HG03460 (cell line): ENCODE results near the gene LMTK2.
"Not testable (repeated sequence)": the region's sequence is repeated elsewhere in the genome, so short reads cannot be mapped to it uniquely, and the experiment has no call there.

Experiments
- ATAC-seq: cut with Tn5 transposase; IDR thresholded peaks from one replicate; pipeline ENCODE4 v1.9.1; 2021; ENCODE audit not compliant: unreplicated experiment

Gene LMTK2

DNA sequence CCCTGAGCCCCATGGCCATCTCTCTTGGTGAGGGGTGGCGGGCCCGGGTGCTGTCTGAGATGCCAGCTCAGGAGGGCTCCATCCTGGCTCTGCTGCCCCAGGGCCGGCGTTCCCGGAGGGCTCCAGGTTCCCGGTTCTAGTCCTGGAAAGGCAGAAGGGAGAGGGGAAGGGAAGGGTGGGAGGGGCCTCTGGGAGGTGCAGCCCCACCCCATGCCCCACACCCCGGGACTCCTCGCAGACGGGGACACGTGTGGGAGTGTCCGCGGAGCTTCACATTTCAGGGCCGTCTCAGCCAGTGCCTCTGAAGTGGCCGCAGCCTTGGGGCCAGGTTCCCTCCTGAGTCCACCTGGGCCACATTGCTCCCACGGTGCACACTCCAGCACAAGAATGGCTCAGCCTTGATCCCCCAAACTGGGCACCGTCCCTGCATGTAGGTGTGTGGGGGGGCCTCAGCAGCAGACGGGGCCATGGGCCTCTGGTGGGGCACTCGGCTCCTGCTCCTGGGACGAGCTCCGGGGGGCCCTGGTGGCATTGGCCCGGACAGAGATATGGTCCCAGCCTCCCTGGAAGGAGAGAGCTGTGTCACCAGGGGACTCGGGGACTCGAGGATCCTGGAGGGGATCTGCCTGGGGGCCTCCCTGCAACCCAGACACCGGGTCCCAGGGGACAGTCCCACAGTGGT is 110.4 kb downstream of the LMTK2 start:
- ATAC-seq = no peak

DNA sequence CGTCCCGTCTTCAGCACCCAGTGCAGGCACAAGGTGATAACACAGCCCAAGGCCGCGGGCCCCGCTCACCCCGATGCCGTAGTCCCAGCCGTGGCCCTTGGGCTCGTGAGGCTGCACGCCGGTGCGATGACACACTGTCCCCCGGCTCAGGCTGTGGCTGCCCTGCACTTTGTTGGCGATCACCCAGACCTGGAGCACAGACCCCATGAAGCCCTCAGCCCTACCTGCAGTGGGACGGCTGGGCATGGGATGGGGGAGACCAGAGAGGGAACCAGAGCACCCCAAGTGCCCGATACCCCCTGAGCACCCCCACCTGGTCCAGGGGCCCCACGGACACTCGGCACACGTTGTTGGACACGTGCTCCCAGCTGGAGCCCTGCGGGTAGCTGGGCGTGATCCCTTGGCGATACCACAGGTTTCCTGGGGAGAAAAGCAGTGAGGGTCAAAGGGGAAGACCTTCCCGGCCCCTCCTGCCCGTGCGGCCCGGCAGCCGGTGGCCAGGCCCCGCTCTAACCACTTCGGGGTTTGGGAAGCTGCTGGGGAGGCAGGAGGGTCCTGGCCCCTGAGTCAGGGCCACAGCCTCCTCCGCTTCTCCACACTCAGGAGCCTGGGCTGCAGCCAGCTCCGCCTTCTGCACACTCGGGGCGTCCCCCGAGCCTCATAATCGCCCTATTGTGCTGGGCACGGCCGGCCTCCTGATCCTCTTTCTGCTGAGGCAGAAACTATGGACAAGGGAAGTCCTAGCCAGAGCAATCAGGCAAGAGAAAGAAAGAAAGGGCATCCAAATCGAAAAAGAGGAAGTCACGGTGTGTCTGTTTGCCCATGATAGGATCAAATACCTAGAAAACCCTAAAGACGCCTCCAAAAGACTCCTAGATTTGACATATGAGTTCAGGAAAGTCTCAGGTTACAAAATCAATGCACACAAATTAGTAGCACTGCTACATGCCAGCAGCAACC is 111.2 kb downstream of the LMTK2 start:
- ATAC-seq = no peak

DNA sequence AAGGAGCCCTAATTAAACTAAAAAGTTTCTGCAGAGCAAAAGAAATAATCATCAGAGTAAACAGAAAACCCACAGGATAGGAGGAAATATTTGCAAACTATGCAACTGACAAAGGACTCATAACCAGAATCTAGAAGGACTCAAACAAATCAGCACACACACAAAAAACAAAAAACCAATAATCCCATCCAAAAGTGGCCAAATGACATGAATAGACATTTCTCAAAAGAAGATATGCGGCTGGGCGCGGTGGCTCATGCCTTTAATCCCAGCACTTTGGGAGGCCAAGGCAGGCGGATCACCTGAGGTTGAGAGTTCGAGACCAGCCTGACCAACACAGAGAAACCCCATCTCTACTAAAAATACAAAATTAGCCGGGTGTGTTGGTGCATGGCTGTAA is 112.7 kb downstream of the LMTK2 start:
- not testable (repeated sequence) for ATAC-seq

DNA sequence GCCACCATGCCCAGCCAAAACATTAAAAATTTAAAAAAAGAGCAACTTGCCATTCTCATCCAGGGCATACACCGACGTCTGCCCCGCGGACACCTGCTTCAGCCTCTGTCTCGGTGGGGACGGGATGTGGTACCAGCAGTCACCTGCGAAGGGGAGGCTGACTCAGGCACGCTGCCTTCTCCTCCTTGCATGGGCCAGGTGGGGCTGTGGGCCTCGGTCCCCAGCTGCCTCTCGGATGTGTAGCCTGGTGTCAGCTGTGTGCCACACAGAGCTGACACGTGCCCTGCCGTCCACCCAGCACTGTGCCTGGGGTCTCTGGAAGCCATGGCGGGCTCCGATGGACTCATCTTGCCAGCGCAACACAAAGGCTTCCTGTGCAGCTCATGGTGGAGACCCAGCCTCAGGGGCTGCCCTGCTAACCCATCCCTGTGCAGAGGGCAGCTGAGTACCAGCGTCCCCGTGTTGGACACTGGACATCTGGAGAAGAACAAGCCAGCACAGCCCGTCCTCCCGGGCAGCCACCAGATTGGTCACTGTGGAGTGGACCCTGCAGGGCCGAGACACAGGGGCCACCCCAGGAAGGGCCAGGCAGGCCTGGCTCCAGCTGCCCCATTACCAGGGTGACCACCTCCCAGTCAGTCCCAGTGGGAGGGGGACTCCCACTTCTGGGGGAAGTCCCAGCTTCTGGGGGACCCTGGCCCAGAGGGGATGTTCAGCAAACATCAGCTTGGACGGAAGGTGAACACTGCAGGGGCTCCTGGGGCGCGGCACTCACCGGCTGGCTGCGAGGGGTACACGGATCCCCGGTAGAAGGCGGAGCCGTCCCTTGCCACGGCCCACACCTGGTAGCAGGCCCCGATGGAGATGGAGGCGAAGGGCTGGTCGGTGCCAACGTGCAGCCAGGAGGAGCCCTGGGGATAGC is 115.2 kb downstream of the LMTK2 start:
- no peak for ATAC-seq

DNA sequence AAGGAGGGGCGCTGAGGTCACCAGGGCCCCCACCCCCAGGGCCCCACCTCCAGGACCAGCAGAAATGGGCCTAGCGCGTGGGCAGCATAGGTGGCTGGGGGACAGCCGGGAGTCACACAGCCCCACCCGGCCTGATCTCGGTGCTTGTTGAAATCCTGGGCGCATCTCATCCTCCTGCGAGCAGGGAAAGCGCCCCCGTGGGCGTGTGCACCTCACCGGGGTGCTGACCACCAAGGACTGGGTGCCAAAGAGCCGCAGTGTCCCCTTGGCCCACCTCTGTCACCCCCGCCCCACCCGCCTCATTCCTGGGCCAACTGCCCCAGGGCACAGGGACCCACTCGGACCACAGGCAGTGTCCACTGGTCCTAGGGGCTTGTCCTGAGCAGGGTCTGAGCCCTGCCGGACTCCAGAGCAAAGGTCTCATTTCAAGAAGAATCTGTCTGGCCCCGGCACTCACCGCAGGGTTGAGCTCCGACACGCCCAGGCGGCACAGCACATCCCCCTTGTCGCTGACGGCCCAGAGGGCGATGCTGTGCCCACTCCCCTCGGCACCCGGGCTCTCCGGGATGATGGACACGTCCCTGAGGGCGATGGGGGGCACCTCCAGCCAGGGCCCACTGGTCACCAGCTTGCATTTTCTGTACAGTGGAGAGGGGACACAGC is 116.0 kb downstream of the LMTK2 start:
- no peak for ATAC-seq

DNA sequence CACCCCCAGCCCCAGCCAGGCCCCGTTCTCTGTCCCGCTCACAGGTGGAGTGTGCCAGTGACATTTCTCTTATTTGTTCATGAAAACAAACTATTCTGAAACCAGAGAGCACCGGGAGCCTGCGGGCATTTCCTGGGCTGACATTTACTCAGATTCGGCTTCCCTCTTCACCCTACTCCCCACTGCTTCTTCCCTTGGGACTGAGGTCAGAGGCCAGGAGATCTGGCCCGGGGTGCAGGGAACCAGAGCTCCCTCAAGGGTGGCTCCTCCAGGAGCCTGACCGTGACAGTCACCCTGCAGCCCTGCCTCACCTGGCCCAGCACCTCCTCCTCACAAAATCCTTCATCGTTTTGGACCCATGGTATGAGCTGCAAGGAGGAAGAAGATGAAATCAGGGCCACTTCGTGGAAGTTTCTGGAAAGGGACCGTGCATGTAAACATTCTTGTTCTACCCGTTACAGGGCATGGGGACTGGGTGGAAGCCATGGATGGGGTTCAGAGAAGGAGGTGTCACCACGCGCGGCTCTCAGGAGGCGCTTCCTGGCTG is 116.8 kb downstream of the LMTK2 start:
- ATAC-seq = no peak

DNA sequence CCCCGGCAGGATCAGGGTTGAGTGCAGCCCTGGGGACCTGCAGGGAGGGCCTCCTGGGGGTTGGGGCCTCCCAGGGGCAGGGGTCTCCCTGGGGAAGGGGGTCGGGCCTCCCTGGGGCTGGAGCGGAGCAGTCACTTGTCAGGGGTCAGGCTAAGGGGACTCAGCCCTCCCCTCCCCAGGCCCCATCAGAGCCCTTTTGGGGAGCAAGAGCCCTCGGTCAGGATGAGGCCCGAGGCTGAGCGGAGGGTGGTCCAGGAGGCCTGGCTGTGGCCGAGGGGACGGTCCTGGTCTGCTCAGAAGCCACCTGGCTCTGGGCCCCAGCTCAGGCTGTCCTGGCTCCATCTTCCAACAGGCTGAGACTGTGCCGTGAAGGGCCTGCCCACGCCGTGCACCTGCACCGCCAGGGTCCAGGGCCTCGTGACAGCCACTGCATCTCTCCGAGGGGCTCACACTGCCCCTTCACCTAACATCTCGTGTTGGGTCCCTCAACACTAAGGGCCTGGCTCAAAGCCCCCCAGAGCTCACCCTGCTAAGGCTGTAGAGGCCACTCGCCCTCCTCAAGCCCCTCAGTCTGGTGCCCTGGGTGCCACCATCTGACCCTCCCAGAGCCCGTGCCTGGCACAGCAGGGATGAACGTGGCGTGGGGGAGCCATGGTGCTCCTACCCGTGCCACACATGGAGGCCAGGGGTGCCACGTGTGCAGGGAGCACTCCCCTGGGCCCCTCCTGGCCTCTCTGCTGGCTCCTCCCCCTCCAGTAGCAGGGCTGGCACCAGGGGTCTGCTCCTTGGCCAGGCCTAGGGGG is 117.4 kb downstream of the LMTK2 start:
- ATAC-seq = no peak

DNA sequence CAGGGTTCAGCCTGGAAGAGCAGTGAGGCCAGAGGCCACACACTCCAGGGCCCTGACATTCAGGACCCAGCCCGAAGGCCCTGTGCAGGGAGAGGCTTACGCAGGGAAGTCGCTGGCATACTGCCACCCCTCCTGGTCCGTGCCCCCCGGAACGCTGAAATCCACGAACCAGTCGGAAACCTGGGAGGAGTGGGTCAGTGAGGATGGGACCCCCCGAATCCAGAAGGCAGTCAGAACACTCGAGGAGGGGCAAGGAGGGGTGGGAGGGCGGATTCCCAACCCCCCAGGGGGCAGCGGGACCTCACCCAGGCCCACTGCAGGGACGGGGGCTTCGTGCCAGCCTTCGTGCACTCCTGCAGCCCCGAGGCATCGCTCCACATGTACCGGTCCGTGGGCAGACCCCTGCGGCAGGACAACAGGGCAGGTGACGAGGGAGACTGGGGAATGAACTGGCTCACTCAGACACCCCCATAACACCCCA is 118.1 kb downstream of the LMTK2 start:
- no peak for ATAC-seq

DNA sequence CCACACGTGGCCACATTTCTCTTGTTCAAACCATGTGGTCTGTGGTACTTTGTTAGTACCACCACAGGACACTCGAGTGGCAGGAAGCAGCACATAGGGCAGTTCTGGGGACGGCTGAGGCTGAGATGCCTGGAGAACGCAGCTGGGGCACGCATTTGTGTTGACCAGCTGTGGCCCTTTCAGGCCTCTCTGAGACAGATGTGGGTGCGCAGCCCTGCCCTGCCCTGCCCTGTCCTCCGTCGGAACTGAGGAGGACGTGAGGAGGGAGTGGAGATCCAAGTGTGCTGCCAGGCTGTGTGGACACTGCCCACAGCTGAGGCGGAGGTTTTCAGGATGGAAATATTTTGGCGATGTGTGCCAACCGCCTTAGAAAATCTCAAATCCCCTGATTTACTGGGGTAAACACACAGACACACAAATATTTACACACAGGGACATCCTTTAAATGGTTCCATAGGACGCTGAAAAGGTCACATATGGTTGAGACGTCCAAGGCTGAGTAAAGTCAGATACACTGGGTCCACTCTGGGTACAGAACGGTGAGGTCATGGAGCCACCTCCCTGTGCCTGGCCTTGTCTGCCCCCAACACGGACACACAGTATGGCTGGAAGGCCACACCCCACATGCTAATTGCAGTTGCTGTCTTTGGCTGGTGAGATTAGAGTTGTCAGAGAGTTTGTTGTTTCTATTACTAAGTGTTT is 119.4 kb downstream of the LMTK2 start:
- no peak for ATAC-seq

DNA sequence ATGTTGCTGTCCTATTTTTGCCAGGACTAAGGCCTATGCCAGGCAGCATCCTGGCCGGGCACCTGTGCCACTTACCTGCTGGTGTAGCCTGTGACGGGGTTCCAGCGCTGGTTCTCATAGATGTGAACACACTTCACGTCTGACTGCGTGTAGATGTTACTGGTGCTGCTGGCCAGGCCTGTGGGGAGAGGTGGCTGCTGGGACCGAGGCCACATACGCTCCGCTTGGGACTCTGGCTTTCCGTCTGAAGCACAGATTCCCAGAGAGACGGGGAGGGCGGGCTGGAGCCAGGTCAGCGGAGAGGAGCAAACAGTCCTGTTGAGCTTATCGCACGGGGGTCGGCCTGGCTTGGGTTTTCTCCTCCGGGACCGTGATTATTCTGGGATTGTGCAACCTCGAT is 121.3 kb downstream of the LMTK2 start:
- no peak for ATAC-seq

DNA sequence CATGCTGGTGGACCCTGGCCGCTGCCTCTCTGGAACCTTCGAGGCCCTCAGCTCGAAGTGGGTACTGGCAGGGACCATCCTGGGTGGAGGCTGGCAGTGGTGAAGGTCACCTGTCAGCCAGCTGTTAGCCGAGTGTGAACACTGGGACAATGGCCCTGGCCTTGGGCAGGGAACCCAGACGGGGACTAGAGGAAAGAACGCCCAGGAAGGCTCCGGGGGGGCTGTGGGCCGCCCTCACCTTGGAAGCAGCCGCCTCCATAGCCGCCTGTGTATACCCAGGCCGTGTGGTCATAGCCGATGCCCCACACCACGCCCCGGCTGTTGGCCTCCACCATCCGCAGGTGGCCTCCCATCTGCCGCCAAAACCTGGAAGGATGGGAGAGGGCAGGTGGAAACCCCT is 122.1 kb downstream of the LMTK2 start:
- ATAC-seq = no peak

DNA sequence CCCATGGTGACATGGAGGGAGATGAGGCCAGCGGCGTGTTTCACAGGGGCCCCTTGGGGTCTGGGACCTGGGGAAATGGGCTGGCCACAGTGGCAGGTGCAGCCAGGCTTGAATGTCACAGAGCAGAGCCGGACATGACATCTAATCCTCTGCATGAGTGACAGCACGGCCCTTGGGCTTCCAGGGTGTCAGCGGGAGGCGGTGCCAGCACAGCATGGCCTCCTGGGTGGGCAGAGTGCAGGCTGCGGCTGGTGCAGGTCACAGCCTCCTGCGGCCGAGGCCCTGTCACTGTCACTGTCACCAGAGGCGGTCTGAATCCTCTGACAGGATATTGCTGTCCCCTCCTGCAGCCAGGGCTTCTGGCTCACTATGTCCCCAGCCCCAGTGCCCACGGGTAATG is 122.8 kb downstream of the LMTK2 start:
- no peak for ATAC-seq

DNA sequence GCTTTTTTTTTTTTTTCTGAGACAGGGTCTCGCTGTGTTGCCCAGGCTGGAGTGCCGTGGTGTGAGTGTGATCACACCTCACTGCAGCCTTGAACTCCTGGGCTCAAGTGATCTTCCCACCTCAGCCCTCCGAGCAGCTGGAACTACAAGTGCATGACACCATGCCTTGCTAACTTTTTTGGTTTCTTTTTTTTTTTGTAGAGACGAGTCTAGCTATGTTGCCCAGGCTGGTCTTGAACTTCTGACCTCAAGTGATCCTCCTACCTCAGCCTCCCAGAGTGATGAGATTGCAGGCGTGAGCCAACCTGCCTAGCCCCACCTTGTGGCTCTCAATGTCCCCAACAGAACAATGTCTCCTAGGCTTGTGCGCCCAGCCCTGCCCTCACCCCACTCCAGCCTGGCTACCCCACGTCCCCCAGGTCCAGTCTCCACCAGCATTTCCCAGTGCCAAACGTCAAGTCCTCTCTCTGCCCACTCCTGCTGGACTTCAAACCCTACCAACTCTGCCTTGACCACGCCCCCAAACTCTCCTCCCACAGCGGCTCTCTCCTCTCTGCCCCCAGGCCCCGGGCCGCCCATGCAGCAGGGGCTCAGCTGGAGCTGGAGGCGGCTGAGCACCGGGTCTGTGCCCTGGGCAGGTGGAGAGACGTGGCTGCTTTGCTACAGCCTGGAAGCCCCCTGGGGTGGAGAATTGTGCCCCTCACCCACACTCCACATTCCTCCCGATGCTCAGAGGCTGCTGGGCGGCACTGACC is 123.5 kb downstream of the LMTK2 start:
- ATAC-seq = no peak

DNA sequence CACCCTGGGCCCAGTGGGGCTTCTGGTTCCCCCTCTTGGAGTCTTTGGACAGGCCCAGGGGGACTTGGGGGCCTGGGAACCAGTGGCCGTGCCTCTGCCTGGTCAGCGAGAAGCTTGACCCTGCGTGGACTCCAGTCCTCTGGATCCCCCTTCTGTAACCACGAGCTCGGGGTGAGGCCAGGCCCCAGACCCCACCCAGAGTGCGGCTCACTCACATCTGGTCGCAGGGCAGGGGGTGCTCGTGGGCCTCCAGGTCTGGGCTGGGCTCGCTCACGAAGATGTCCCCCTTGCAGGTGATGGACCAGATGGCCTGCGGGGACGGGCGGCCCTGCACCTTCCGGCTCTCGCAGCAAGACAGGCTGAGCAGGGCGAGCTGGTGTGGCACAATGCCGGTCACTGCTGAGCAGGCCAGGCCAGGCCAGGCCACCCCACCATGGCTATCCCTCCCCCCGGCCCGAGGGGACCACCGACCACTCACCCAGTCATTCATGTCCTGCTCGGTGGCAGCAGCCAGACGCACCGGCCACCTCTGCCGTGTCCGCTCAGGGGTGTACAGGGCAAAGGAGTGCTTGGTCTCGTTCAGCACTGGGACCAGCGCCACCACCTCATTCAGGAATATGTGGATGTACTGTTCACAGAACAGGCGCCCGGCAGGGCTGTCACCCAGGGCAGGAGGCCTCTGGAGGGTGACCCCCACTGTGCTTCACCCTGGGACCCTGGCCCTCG is 124.2 kb downstream of the LMTK2 start:
- no peak for ATAC-seq

DNA sequence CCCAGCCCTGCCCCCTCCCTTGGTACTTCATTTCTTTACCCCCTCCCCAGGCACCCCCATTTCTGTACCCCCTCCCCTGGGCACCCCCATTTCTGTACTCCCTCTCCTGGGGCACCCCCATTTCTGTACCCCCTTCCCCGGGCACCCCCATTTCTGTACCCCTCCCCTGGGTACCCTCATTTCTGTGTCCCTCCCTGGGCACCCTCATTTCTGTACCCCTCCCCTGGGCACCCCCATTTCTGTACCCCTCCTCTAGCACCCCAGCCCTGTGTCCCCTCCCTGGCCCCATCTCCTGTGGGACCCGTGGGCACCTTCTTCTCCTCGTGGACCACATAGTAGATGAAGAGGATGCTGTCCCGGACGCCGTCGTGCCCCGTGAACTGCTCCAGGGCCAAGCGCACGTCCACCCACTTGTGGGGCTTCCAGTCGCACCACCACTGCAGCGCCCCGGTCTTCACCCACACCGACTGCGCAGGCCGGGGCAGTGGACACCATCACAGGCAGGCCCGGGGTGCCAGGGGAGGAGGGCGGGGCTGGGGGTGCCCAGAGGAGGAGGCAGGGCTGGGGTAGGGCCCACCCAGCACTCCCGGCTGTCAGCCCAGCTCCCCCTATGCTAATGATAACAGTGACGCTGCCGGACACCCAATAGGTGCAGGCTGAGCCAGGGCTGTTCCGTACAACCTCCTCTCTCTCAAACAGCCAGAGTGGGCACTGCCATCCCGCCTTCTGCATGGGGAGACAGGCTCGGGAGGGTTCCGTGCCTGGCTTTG is 125.0 kb downstream of the LMTK2 start:
- no peak for ATAC-seq

DNA sequence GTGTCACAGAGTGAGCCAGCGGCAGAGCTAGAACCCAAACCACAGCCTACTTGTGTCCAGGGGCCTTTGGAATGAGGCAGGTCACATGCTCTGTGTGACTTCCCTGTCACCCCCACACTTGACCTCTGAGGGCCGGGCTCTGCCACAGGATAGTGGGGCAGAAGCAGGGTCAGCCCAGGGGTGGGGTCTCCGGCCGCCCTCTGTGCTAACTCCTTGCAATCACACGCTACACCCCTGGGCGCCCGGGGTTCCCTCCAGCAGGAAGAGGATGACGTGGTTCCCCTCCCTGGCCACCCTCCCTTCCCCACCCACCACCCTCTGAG is 125.6 kb downstream of the LMTK2 start:
- no peak for ATAC-seq

DNA sequence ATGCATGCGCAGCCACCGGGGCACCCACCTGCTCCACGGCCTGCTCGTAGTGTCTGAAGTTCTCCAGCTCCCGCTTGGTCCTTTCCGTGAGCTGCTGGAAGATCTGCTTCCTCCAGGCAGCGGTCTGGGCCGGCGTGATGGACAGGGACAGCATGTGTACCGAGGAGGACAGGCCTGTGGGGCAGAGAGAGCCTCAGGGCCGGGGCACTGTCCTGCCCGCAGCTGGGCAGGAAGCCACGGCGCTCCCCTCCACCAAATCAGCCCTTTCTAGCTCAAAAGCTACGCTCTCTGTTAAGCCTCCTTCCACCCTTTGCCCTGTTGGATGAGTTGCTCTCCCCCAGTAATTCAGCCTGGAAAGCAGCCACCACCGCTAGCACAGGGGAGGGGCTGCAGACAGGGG is 126.1 kb downstream of the LMTK2 start:
- no peak for ATAC-seq
